ENCODE results near the gene ORM1.
A peak's percentile ranks its signal among the peaks of the same experiment; 100 is the strongest.

Gene ORM1

DNA sequence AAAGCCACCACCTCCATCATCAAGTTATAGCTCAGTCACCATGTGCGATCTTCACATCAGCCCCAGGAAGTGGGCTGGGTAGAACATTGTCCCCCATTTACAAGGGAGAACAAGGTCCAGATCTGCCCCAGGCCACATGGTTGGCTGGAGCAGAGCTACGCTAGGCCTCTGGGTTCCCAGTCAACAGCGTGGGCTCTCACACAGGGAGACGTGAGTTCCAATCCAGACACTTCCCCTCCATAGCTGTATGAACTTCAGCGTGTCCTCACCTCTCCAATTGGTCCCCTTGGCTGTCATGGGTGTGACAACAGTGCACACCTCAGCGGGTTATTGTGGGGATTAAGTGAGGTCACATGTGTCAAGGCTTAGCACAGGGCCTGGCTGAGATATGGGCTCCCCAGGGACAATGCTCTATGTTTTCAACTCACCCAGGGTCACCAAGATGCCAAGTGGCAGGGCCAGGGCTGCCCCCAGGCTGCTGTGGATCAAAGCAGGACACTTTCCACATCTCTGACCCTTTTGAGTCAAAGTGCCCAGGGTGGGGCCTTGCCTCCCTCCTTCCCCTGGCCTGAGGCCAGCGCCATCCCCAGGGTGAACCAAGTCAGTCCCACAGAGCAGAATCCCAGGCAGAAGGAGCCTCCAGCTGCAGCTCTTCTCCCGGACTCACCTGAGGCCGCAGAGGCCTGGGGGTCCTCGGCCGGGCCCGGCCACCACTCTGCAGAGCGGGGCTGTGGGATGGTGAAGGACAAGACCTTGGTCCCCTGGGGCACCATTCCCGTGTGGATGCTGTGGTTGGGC, 45.1 kb downstream of the ORM1 start:
- H3K36me3 ChIP-seq = peaks cover 71% of the 10 kb centered on the region
- peak; percentile 66 for DNase-seq
- H3K4me3 ChIP-seq (ENCODE audit: low read depth, low read length) = no peak overlapping the region
- TF ChIP-seq, protein P1, sequence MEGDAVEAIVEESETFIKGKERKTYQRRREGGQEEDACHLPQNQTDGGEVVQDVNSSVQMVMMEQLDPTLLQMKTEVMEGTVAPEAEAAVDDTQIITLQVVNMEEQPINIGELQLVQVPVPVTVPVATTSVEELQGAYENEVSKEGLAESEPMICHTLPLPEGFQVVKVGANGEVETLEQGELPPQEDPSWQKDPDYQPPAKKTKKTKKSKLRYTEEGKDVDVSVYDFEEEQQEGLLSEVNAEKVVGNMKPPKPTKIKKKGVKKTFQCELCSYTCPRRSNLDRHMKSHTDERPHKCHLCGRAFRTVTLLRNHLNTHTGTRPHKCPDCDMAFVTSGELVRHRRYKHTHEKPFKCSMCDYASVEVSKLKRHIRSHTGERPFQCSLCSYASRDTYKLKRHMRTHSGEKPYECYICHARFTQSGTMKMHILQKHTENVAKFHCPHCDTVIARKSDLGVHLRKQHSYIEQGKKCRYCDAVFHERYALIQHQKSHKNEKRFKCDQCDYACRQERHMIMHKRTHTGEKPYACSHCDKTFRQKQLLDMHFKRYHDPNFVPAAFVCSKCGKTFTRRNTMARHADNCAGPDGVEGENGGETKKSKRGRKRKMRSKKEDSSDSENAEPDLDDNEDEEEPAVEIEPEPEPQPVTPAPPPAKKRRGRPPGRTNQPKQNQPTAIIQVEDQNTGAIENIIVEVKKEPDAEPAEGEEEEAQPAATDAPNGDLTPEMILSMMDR (IDR thresholded peaks at IDR 0.05; ENCODE audit: low read depth, low read length) = no peak
- H3K27me3 ChIP-seq (ENCODE audit: insufficient read depth, low read depth, severe bottlenecking) = no peaks in the 10 kb centered on the region
- no peaks in the 10 kb centered on the region for H3K9me3 ChIP-seq (ENCODE audit: severe bottlenecking)
- peak overlapping the region; percentile 97 for H3K27ac ChIP-seq

DNA sequence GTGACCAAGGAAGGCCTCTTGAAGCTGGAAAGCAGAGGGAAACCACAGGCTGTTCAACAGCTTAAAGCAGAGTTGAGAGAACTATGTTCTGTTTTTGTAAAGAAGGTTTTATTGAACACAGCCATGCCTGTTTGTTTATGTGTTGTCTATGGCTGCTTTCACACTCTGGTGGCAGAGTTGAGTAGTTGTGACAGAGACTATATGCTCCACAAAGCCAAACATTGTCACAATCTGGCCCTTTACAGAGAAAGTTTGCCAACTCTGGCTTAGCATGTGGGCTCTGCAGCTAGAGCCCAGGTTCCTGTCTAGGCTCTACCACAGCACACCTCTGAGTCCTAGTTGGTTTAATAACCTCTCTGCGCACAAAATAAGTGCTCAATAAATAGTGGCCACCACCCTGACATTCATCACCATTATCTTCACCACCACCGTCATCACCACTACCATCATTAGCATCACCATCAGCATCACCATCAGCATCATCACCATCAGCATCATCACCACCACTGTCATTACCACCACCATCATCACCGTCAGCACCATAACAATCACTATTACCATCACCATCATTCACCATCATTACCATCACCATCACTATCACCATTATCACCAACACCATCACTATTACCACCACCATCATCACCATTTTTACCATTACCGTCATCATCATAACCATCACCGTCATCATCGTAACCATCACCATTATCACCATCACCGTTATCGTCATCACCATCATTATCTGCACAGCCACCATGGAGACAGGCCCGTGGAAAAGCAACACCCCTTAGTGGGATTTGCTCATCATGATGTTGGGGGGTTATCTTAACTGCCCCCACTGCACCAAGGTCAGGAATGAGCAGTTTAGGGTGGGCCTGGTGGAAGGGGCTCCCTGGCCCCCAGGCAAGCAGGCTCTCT, 46.6 kb downstream of the ORM1 start:
- TF ChIP-seq, protein P1 (IDR thresholded peaks at IDR 0.05; ENCODE audit: low read depth, low read length) = no peak
- DNase-seq = no peak

DNA sequence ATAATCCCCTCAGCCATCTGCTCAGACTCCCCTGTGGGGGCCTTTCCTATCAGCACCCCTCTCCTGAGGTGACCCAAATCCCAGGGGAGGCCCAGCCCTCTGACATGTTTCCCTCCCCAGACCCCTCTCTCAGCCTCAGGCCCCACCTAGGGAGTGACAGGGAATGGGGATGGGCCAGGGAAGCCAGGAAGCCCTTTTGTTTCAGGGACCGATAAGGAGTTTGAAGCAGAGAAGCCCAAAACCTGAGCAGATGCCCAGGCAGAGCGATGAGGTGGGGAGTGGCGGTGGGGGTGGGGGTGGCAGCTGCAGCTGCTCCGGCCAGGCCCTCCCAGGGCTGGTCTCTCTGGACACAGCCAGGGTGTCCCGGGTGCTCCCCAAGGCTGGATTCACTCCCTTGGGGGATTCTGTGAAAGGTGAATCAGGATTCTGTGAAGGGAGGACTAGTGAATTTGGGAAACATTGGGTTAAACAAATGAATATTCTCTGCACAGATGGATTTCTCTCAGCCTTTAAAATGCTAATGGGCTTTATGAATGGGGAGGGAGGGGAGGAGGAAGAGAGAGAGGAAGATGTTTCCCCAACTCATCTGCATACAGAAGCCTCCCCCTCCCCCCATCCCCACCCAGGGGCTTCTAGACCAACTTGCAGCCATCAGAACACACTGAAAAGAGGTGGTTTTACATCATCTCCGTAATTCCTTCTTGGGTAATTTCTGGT, 47.5 kb downstream of the ORM1 start:
- Histone ChIP-seq H3K4me3 (ENCODE audit: low read depth, low read length) (peak overlapping the region; percentile 14), H3K9me3 (ENCODE audit: severe bottlenecking) (no peaks in the 10 kb centered on the region), H3K27ac (peak overlapping the region; percentile 97), H3K27me3 (ENCODE audit: insufficient read depth, low read depth, severe bottlenecking) (no peaks in the 10 kb centered on the region), H3K36me3 (peaks cover 69% of the 10 kb centered on the region)
- peak; percentile 99 for DNase-seq
- TF ChIP-seq, protein P1 (IDR thresholded peaks at IDR 0.05; ENCODE audit: low read depth, low read length) = no peak

More for the DNA sequence above, 46.6 kb downstream of the ORM1 start:
- Histone ChIP-seq H3K27me3 (ENCODE audit: insufficient read depth, low read depth, severe bottlenecking) (no peaks in the 10 kb centered on the region), H3K36me3 (peaks cover 68% of the 10 kb centered on the region), H3K9me3 (ENCODE audit: severe bottlenecking) (no peaks in the 10 kb centered on the region), H3K4me3 (ENCODE audit: low read depth, low read length) (peak overlapping the region; percentile 11; the same call in 1 of the 2 replicates), H3K27ac (peak overlapping the region; percentile 97)

DNA sequence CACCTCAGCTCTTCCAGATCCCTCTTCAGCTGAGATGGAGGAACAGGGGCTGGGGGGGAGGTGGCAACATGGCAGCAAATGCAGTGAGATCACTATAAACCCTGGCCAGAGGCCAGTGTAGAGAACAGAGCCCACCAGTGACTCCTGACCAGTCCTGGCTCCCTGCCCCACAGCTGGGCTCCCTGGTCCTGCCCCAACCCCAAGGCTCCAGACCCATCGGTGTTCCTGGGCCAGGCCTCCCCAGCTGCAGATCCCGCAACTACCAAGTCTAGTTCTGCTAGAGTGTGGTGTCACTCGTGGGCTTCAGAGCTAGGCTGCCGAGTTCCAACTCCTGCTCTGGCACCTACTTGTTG, 48.0 kb downstream of the ORM1 start:
- peaks cover 65% of the 10 kb centered on the region for H3K36me3 ChIP-seq
- H3K4me3 ChIP-seq (ENCODE audit: low read depth, low read length) = peak overlapping the region; percentile 14
- H3K27ac ChIP-seq = peak overlapping the region; percentile 97

DNA sequence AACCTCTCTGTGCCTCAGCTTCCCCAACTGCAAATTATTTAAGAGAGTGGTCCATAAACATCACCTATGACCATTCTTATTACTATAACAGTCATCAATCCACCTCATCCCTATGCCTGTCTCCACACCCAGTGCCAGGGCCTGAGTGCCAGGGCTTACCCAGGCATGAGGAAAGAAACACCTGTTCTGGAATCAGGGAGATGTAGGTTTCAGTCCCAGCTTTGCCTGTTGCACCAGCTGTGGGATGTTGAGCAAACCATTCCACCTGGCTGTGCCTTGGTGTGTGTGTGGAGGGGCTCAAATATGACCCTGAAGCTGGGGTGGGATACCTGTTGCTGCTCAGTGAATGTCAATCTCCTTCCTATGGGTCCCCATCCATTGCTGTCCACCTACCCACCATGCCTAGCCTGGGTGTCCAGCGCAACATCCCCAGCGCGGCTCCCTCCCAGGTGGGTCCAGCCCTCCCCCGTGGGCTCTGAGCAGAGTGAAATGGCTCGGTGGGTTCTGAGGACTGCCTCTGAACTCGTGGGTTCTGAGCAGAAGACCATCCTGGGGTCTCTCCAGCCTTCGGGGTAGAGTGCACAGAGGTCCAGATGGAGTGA, 48.5 kb downstream of the ORM1 start:
- H3K9me3 ChIP-seq (ENCODE audit: severe bottlenecking) = no peaks in the 10 kb centered on the region
- H3K27me3 ChIP-seq (ENCODE audit: insufficient read depth, low read depth, severe bottlenecking) = no peaks in the 10 kb centered on the region
- peaks cover 67% of the 10 kb centered on the region for H3K36me3 ChIP-seq
- peak overlapping the region; percentile 97 for H3K27ac ChIP-seq
- TF ChIP-seq, protein P1 (IDR thresholded peaks at IDR 0.05; ENCODE audit: low read depth, low read length) = no peak
- no peak overlapping the region for H3K4me3 ChIP-seq (ENCODE audit: low read depth, low read length)
- DNase-seq = no peak

More for the DNA sequence above, 48.0 kb downstream of the ORM1 start:
- peak; percentile 43 for DNase-seq
- TF ChIP-seq, protein P1 (IDR thresholded peaks at IDR 0.05; ENCODE audit: low read depth, low read length) = no peak
- H3K27me3 ChIP-seq (ENCODE audit: insufficient read depth, low read depth, severe bottlenecking) = no peaks in the 10 kb centered on the region
- H3K9me3 ChIP-seq (ENCODE audit: severe bottlenecking) = no peaks in the 10 kb centered on the region
